Activated CD8-positive, alpha-beta memory T cell treated with anti-CD3 and anti-CD28 coated beads, Interleukin-2, amount 50 U/mL, for 48 hours (primary cell): Measurements from ENCODE around the gene TCFL5.

ENCODE experiments used
- DNase-seq: peaks from one replicate; pipeline ENCODE4 v3.0.0-alpha.2; 2020

The TCFL5 gene

DNA sequence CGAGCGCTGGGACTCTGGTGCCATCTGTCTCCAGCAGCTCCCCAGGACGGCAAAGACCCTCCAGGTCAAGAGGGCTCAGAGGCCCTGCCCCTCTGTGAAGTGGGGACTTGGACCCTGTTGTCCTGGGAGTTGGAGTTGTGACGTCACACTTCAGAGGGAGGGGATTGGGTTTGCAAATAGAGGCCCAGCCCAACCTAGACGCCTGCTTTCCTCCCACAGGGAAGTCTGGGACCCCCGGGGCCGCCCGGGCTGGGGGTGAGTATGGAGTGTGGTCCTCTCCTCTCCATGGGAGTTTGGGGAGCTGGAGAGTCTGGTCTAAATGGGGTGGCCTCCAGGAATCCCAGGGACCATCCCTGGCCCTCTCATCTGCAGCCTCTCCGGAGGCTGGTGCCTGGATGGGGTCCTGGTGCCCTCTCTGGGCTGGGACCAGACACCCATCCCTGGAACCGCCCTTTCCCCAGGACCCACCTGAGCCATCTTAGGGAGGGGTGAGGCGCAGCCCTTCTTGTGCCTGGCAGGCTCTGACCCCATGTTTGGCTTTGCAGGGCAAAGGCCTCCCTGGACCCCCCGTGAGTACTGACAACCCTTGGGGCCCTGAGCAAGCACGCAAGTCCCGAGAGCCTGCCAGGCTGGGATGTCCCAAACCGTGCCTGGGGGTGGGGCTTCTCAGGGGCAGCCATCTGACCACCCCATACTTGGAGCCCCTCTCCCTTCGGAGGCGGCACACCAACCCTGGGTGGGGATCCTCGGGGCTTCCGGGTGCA, 40.5 kb downstream of the TCFL5 start:
- DNase-seq, result no peak

DNA sequence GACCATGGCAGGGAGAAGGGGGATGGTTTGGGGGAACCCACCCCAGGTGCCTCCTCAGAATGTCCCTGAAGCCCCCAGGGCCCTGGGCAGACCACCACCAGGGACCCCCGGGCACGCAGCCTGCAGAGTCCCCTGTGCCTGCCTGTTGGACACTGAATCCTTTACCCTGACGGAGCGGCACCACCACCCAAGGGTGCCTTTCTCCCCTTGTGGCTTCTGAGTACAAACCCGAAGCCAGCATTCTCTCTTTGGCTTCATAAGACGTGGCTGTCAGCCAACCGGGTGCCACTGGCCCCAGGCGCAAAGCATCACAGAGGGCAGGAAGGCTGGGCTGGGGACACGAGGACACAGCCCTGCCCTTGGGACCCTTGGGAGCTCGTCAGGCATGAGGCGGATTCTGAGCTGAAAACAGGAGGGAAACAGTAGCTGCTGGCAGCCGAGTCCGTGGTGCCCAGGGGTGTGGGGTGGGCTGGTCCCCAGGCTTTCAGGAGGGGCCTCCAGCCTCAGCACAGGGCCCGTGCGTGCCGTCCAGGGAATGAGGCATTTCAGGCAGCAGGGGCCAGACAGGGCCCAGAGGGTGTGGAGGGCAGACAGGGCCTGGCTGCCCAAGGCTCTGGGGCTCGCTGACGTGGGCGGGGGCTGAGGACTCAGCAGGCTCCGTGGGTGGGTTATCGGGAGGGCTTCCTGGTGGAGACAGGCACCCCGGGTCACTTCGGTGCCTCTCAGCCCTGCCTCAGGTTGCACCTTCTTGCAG, 41.2 kb downstream of the TCFL5 start:
- no peak for DNase-seq

DNA sequence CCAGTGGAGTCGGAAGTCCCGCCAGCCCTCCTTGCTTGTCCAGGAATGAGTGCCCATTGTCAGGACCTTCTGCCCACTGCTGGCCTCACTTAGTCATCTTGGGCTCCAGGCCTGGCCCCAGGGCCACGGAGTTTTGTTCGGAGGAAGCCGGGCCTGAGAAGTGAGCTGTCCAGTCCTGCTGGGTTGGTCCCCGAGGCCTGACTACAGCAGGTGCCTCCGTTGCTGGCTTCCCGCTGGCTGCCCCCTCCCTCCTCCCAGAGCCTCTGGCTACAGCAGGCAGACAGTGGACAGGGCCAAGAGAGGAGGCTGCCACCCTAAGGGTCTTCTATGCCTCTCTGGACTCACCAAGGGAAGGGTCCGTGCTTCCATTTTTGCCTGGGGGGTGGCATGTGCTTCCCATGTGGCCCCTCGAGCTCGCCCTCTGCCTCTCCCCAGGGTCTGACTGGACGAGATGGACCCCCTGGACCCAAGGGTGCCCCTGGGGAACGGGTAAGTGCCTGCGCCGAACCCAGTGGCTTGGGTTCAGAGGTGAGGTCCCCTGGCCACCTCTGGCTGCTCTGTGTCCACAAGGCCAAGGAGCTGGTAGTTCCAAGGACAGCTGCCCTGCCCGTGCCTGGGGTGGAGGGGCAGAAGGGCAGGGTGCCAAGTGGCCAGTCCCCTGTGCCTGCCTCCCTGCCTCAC, 42.0 kb downstream of the TCFL5 start:
- no peak for DNase-seq

DNA sequence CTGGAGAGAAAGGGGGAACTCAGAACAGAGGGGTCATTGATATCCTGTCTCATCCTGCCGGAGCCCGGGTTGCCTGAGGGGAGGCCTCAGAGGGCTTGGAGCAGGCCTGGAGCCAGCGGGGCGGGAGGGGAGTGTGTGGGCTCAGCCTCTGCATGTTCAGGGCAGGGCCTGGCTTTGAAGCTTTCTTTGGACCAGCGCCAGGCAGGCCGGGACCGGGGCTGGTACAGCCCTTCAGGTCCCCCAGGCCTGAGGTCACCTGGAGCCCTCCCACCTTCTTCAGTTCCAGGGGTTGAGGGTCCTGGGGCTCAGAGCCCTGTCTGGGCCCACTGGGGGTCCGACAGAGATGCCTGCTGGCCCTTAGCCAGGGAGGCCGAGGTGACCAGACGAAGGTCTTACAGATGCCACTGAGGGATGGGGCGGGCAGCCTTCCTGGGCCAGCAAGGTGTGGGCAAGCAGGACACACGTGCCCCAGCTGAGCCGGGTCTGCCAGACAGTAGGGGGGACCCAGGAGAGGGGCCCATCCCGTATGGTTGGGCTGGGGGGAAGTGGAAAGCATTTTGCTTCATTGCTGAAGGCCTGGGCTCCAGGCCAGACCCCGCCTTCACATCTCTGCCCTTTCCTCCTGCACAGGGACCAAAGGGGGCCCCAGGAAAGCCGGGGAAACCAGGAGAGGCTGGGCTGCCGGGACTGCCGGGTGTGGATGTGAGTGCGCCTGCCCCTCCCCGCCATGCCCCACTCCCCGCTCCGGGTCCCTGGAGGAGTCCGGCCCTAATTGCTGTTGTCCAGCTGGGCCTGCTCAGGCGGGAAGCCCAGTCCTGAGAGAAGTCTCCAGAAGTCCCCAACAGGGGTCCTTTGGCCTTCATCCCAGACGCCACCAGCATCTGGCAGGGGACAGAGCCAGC, 42.8 kb downstream of the TCFL5 start:
- DNase-seq, result no peak

DNA sequence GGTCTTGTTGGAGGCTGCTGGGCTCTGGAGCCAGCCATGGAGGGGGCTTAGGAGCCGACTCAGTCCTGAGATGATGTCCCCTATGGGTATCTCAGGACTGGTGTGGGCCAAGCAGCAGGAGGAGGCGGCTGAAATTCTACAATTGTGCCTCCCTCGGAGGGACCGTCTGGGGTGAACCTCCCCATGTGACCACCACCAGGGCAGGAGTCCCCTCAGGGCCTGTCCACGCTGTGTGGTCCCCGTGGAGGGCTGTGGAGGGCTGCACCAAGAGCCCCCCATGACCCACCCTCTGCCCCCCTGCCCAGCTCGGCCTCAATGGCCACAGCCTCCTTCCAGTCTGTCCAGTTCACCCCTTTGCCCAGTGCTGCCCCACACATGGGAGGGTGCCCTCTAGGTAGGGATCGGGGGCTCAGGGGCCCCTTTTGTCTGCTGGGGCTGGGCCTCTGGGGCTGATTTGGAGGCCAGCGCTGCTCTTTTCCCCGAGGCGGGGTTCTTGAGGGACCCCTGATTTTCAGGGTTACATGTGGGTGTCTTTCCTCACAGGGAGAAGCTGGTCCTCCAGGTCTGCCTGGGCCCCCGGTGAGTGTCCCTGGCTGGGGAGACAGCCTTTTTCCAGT, 43.5 kb downstream of the TCFL5 start:
- DNase-seq, result no peak

DNA sequence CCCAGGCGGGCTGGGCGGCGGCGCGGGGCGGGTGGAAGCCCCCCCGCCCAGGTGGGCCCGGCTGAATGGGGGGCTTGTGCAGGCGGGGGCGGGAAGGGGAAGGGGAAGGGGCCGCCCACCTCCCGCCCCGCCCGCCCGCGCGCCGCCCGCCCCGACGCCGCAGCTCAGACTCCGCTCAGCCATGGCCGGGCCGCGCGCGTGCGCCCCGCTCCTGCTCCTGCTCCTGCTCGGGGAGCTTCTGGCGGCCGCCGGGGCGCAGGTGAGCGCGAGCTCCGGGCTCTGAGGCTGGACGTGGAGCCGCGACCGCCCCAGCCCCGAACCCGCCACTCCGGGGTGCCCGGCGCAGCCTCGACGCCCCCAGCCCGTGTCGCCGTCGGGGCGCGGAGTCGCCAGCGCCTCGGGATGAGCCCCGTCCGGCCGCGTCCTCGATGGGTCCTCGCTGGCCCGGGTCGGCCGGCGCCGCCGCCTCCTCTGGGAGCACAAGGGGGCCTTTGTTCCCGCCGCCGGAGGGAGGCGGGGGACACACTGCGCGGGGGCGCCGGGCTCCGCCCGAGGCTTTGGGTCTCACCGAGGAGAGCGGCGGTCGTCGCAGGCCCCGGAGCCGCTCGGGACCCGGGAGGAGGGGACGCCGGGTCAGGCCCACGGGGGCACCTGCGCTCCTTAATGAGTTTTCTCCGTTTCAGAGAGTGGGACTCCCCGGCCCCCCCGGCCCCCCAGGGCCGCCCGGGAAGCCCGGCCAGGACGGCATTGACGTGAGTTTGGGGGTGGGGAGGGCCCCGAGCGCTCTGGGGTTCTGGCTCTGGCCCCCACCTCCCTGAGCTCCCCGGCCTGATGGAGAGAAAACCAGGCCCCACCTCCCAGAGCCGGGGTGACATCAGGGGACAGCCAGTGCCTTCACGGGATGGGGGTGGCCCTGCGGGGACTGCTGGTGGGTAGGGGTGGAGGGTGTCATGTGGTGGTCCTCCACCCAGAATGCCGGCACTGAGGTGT, 44.4 kb downstream of the TCFL5 start, which contains the start of gene COL9A3:
COL9A3 (plus strand) TSS at position 167 of the 990 bp plus-strand sequence; CDS start at position 182, 15 bp downstream.
- DNase-seq, result no peak

DNA sequence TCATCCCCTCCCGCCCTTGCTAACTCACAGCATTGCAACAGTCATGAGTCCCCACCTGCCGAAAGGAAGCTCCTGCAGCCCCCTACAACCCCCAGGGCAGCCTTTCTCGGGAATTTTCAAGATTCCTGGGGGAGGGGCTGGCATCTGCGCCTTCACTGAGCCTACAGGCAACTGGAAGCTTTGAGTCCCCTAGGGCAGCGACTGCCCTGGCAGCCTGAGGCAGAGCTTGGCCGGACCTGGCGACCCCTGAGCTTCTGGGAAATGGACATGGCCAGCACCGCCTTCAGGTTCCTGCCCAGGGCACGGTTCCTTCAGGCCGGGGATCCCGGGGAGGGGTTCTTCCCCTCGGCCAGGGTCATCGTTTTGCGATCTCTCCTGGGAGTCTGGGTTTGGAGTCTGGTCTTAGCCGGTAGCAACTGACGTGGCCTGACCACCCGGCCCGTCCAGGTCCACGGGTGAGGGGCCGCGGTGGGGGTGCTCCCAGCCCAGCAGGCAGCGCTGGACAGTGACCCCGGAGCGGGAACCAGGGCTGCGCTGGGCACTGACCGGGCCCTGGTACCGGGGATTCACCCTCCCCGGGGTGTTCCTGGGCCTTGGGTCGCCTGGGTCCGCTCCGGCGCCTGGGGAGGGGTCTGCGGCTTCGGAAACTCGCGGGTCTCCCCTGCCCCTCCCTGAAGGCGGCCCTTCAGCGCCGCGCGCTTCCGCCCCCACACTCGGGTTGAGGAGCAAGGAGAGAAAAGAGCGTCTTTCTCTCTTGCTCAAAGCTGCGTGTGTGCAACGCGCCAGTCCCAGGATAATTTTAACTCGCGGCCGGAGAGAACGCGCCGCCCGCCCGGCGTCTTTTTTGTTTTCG, 45.4 kb downstream of the TCFL5 start:
- no peak for DNase-seq

DNA sequence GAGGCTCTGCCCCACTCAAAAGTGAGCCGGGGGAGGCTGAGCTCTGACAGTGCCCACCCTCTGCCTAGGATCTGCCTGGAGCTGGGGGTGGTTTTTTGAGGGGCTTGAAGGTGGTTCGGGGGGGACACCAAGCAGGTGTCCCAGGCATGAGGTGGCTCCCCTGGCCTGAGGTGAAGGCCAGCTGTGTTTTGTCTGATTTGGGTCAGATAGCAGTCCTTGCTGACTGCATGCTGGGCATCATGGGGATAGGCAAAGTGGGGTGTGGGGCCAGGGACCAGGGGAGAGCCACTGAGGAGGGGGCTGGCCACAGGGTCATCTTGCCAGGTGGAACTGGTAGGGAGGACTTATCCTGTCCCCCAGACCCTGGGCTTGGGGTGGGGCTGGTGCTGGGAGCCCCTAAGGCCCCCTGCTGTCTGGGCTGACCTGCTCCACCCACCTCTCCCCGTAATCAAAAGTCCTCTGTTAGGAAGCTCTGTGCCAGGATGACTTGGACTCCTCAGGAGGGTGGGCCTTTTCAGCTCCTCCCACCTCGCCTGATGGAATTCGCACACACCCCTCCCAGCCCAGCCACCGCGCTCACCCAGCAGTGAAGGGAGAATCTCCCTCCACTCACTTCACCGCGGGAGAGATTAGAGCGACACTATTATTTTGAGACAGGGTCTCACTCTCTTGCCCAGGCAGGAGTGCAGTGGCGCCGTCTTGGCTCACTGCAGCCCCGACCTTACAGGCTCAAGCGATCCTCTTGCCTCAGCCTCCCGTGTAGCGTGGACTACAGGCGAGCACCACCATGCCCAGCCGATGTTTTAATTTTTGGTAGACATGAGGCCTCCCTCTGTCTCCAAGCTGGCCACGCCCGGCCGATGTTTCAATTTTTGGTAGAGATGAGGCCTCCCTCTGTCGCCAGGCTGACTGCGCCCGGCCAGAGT, 46.3 kb downstream of the TCFL5 start:
- no peak for DNase-seq

DNA sequence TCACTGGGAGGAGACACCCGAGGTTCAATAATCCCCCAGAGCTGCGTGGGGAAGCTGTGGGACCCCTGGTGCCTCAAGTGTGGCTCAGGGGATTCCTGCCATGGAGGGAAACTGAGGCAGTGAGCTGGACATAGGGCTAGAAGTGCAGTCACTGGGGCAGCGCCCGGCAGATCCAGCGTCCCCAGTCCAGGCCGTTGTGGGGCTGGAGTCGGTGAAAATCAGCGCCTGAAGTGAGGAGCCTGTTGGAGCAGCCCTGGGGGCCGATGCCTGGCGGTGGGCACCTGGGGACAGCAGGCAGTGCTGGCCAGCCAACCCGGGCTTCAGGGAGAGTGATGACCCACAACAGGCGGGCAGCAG, 46.9 kb downstream of the TCFL5 start:
- no peak for DNase-seq

DNA sequence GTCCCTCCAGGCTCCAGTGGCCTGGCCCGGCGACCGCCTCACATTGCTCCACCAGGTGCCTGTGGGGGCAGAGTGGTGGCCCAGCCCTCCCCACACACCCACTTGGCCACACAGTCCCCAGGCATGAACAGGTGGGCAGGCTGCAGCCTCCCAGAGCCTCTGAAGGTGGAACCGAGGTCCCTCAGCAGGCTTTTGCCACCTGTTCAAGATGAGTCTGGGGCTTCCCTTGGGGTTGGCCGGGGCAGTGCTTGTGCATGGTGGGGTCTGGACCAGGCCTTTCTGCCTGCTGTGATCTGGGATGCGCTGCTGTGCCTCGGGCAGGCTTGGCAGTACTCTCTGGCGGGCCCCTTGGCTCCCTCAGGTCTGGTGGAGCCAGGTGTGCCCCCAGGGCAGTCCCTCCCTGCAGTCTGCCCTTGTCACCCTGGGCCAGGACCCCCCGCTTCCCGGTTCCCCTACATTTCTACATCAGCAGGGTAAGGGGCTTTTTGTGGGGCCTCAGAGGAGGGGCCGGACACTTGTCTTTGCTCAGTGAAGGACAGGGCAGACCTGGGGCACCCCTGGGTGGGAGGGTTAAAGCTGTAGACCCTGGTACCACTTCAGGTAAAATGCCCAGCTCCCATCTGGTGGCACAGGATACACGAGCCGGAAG, 47.4 kb downstream of the TCFL5 start:
- DNase-seq, result no peak

DNA sequence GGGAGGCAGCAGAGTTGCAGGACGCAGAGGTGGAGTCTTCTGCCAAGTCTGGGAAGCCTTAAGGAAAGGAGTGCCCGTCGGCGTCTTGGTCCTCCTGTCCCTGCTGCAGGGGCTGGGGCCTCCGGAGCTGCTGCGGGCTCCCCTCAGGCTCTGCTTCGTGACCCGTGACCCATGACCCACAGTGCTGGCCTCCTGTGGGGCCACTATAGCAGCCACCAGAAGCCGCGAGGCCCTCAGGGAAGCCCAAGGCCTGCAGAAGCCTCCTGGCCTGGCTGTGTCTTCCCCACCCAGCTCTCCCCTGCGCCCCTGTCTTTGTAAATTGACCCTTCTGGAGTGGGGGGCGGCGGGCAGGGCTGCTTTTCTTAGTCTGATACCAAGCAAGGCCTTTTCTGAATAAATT, 48.0 kb downstream of the TCFL5 start:
- DNase-seq, result no peak

DNA sequence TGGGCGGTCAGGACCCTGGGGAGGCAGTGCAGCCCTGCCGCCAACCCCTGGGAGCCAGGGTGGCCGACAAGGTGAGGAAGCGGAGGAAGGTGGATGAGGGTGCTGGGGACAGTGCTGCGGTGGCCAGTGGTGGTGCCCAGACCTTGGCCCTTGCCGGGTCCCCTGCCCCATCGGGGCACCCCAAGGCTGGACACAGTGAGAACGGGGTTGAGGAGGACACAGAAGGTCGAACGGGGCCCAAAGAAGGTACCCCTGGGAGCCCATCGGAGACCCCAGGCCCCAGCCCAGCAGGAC, 48.8 kb downstream of the TCFL5 start:
- no peak for DNase-seq

DNA sequence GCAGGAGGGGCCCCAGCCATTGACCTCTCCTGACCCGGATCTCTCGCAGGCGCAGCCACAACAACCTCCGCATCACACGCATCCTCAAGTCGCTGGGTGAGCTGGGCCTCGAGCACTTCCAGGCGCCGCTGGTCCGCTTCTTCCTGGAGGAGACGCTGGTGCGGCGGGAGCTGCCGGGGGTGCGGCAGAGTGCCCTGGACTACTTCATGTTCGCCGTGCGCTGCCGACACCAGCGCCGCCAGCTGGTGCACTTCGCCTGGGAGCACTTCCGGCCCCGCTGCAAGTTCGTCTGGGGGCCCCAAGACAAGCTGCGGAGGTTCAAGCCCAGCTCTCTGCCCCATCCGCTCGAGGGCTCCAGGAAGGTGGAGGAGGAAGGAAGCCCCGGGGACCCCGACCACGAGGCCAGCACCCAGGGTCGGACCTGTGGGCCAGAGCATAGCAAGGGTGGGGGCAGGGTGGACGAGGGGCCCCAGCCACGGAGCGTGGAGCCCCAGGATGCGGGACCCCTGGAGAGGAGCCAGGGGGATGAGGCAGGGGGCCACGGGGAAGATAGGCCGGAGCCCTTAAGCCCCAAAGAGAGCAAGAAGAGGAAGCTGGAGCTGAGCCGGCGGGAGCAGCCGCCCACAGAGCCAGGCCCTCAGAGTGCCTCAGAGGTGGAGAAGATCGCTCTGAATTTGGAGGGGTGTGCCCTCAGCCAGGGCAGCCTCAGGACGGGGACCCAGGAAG, 49.3 kb downstream of the TCFL5 start:
- DNase-seq, result no peak

DNA sequence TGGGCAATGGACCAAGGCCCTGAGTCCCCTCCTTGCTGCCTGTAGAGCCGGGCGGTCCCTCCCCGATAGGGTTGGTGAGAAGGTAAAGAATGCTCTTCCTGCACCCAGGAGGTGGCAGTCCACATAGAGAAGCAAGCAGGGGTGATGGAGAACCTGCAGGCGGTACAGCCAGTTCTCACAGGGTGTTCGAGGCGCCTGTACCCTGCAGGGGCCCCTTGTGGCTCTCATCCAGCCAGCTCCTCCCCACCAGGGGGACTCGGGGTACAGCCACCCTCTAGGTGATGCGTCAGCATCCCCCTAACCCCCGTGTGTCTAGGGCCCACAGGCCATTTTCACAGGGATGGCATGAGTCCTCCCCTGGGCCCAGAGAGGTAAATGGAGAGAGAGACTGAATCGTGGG, 49.9 kb downstream of the TCFL5 start:
- DNase-seq, result no peak

DNA sequence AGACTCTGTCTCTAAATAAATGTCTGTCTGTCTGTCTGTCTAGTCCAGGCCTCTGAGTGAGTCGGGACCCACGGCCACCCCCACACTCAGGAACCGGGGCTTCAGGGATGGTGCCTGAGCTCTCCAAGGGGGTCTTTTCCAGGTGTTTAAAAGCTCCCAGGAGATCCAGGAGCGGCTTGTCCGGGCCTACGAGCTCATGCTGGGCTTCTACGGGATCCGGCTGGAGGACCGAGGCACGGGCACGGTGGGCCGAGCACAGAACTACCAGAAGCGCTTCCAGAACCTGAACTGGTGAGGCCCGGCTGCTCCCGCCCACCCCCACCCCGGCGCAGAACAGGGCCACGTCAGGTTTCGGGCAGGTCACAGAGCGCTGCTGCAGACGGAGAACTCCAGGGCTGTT, 50.3 kb downstream of the TCFL5 start:
- no peak for DNase-seq

DNA sequence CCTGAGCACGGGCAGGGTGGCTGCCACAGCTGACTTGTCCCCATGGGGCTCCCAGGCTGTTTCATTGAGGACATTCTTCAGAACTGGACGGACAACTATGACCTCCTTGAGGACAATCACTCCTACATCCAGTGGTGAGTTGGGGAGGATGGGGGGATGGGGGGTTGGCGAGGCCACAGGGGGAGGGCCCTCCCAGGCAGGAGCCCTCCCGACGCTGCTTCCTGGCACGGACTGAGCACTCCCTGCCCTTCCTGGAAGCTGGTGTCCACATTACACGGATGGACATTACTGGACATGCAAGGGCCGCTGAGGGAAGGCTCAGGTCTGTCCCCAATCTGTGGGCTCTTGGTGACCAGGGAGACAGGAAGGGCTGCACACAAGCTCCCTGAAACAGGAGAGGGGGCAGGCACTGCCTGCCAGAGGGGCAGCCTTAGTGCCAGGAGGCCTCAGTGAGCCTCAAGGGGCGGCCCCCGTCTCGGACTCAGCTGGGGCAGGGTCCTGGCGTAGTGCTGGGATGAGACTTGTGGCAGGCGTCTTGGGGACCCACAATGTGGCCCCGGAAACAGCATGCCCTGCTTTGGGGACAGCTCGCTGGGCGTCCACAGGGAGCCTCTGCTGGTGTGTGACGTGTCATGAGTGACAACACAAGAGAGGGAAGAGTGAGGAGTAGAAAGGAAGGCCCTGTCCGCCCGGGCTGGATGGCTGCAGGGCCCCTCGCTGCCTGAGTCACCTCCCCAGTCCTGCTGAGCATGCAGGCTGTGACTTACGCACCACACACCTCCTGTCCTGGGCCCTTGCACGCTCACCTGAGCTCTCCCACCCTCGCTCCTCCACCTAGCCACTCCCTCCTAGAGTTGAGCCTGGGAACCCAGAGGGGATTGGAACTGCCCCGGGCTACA, 51.8 kb downstream of the TCFL5 start:
- DNase-seq, result no peak
